HUES64 (cell line): Measurements from ENCODE around the gene KRTAP10-4.
"Not testable (repeated sequence)": the region's sequence is repeated elsewhere in the genome, so short reads cannot be mapped to it uniquely, and the experiment has no call there.

Source experiments
- H3K27ac ChIP-seq: 2 replicates; pipeline ENCODE4 v1.7.0; 2013; ENCODE audit warnings: low read depth, low read length, inconsistent platforms
- H3K27me3 ChIP-seq: 2 replicates; pipeline ENCODE4 v1.6.1; 2013; ENCODE audit warnings: mild to moderate bottlenecking, low read length; ENCODE audit not compliant: insufficient read depth
- H3K36me3 ChIP-seq: 2 replicates; pipeline ENCODE4 v1.6.1; 2013; ENCODE audit warnings: mild to moderate bottlenecking, low read length; ENCODE audit not compliant: insufficient read depth
- H3K4me1 ChIP-seq: 2 replicates; pipeline ENCODE4 v1.6.1; 2013; ENCODE audit warnings: mild to moderate bottlenecking, low read length, moderate library complexity; ENCODE audit not compliant: insufficient read depth
- H3K4me3 ChIP-seq: 2 replicates; pipeline ENCODE4 v1.5.1; 2013; ENCODE audit warnings: mild to moderate bottlenecking, low read length, moderate library complexity
- H3K9ac ChIP-seq: 2 replicates; pipeline ENCODE4 v1.6.1; 2013; ENCODE audit warnings: mild to moderate bottlenecking, low read depth, low read length
- H3K9me3 ChIP-seq: 2 replicates; pipeline ENCODE4 v1.6.1; 2013; ENCODE audit warnings: low read depth, low read length; ENCODE audit not compliant: insufficient read depth
- WGBS: fragments of 150-250, 120-280 bp; methylation state at CpG from one replicate; pipeline ENCODE4 v1.1.7; 2013; ENCODE audit warnings: missing lambda C conversion rate; 5-methylcytosine and 5-hydroxymethylcytosine counted together

KRTAP10-4 gene

DNA sequence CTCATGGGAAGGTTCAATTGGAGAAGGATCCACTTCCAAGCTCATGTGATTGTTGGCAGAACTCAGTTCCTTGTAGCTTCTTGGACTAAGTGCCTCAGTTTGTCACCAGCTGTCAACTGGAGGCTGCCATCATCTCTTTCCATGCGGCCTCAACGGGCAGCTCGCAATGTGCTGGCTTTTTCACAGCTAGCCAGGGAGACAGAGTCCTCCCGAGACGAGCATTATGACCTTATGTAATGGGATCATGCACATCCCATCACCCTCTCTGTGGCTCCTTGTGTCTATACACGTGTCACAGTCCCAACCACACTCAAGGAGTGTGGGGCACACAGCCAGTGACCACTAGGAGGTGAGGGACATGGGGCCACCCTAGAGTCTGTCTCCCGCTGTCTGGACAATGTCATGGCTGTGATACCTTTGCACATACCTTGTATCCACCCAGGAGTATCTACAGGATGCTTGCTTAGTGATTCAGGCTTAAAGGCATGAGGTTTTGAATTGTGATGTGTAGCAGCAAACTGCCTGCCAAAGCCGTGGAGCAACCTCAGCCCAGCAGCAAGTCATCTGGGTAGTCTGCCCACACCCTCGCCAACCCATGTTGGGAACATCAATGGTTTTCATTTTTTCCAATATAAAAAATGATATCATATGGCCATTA lies 22.7 kb downstream of the KRTAP10-4 start:
- Histone ChIP-seq H3K36me3 (no peaks in the 10 kb centered on the region), H3K4me1 (peaks cover 19% of the 10 kb centered on the region), H3K9ac (no peak overlapping the region), H3K27me3 (no peaks in the 10 kb centered on the region), H3K4me3 (no peak overlapping the region), H3K9me3 (no peaks in the 10 kb centered on the region), H3K27ac (no peak overlapping the region)
- WGBS = 97% methylated on average over 9 of the region's 9 CpGs

DNA sequence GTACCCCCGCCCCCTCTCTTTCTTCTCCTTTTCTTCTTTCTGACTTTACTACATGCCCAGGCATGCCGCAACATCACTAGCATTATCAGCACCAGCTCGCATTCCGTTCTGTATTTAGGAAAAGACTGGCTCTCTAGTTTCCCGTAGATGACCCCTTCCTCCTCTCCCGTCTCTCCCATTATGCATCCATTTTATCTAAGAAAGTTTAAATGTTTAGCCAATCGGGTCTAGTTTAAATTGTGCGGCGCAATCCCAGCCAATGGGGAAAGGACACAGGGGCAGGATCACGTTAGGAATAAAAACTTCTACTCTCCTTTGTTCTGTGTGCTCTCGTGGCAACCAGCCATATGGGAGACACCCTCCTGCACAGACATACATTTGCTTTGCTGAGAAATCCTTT lies 24.5 kb downstream of the KRTAP10-4 start:
- no peaks in the 10 kb centered on the region for H3K27me3 ChIP-seq
- no peaks in the 10 kb centered on the region for H3K9me3 ChIP-seq
- no peak overlapping the region for H3K4me3 ChIP-seq
- WGBS = 64% methylated on average over 11 of the region's 11 CpGs
- peak overlapping the region; percentile 43 for H3K9ac ChIP-seq
- no peaks in the 10 kb centered on the region for H3K36me3 ChIP-seq
- H3K4me1 ChIP-seq = peaks cover 17% of the 10 kb centered on the region
- H3K27ac ChIP-seq = peak overlapping the region; percentile 25; the same call in 1 of the 2 replicates

DNA sequence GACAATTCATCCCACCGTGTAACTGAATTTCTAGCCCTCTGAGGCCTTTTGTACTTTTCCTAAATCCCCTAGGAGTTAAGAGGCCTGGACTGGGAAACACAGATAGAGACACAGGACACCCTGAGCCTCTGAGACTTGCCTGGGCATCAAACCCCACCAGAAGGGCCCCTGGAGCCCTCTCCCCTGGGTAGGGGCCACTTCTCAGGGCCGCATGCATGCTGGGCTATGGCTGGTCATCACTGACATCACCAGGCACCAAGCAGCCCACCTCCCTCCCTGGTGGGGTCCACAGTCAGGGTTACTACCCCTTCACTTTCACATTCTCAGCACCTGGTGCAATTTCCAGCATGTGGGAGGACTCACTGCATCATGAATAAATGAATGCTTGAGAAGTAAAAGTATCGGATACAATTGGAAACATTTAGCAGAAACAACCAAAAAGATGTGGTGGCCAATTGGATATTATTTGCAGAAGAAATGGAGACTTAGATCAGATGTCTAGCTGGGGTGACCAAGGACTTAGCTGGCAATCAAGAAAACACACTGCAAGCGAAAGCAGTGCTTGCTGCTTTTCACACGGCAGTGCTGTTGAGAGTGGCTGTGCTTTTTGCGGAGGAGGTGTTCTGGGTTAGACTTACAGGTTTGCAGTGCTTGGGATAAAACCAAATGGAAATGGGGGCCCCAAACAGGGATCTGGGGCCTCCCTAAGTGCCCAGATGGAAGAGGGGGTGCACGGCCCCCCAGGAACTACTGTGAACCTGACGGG lies 25.9 kb downstream of the KRTAP10-4 start:
- Histone ChIP-seq H3K4me1 (peaks cover 13% of the 10 kb centered on the region), H3K36me3 (no peaks in the 10 kb centered on the region), H3K9ac (no peak overlapping the region), H3K27ac (no peak overlapping the region), H3K27me3 (no peaks in the 10 kb centered on the region), H3K4me3 (no peak overlapping the region), H3K9me3 (no peaks in the 10 kb centered on the region)
- 81% methylated on average over 8 of the region's 8 CpGs for WGBS

DNA sequence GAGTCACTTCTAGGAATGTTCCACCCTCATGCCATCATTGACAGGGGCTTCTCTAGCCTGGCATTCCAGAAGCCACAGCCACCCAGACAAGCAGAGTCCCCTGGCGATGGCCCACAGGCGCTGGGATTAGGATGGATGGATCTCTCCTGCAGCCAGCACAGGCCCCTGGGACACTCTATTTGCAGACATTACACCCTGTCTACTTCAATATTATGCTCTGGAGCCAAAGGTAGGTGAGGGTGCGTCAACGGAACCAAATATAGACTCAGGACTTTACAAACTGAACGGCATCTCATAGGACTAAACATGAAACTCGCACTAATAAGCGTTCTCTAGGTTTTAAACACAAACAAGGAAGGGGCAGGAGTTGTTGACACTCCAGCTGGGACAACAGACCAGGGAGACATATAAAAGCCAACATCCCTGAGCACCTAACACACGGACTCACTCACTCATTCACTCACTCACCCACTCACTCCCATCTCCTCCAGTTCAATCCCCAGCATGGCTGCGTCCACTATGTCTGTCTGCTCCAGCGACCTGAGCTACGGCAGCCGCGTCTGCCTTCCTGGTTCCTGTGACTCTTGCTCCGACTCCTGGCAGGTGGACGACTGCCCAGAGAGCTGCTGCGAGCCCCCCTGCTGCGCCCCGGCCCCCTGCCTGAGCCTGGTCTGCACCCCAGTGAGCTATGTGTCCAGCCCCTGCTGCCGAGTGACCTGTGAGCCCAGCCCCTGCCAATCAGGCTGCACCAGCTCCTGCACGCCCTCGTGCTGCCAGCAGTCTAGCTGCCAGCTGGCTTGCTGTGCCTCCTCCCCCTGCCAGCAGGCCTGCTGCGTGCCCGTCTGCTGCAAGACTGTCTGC lies 26.8 kb downstream of the KRTAP10-4 start, which contains the start of gene KRTAP10-7:
Gene KRTAP10-7 (plus strand): TSS at position 480 of the 861 bp plus-strand sequence. CDS start 25 bp downstream, at position 505.
- not testable (repeated sequence) for H3K27ac ChIP-seq, H3K4me3 ChIP-seq, H3K36me3 ChIP-seq, H3K9ac ChIP-seq, H3K9me3 ChIP-seq, H3K27me3 ChIP-seq
- peaks cover 13% of the 10 kb centered on the region for H3K4me1 ChIP-seq
- WGBS = 90% methylated on average over 21 of the region's 23 CpGs

DNA sequence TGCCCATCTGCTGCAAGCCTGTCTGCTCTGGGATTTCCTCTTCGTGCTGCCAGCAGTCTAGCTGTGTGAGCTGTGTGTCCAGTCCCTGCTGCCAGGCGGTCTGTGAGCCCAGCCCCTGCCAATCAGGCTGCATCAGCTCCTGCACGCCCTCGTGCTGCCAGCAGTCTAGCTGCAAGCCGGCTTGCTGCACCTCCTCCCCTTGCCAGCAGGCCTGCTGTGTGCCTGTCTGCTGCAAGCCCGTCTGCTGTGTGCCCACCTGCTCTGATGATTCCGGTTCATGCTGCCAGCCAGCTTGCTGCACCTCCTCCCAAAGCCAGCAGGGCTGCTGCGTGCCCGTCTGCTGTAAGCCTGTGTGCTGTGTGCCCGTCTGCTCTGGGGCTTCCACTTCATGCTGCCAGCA lies 27.6 kb downstream of the KRTAP10-4 start:
- 88% methylated on average over 10 of the region's 10 CpGs for WGBS
- H3K27me3 ChIP-seq, H3K9ac ChIP-seq, H3K27ac ChIP-seq, H3K9me3 ChIP-seq, H3K36me3 ChIP-seq, H3K4me3 ChIP-seq: not testable (repeated sequence)
- H3K4me1 ChIP-seq = peaks cover 13% of the 10 kb centered on the region

DNA sequence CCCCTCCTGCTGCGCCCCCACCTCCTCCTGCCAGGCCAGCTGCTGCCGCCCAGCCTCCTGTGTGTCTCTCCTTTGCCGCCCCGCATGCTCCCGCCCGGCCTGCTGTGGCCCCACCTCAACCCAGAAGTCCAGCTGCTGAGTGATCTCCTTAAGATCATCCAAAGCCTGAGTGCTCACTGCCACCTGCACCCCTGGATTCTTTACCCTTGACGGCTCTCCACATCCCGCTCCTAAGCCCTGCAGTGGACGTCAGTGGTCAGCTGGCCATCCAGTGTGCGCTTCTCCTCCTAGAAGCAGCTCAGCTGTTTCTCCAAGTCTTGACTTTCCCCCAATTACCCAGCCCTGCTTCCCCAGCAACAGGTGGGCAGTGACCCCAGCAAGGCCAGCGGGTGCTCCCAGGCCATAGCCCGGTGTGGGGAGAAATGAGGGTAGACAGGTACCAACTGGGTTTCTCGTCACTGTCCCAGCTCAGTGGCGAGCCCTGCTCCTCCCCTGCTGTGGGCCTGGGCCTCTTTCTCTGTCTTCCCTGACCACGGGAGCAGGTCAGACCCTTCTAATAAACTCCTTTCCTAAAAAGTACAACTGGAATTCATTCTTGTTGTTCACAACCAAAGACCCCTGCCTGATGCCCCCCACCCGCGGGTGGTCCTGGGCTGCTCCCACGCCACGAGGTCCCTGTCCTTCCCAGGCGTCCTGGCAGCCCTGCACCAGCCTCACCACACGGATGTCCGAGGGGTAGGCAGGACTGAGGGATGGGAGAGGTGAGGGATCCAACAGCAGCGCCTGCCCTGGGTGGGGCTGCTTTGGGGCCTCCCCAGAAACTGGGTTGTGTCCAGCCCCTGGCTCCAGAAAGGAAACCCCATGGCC lies 28.3 kb downstream of the KRTAP10-4 start:
- Histone ChIP-seq H3K9me3 (peaks cover 3% of the 10 kb centered on the region; the same call in 1 of the 2 replicates), H3K4me1 (peaks cover 13% of the 10 kb centered on the region), H3K4me3 (no peak overlapping the region), H3K27me3 (no peaks in the 10 kb centered on the region), H3K36me3 (no peaks in the 10 kb centered on the region), H3K27ac (no peak overlapping the region), H3K9ac (no peak overlapping the region)
- whole genome bisulfite sequencing = 87% methylated on average over 23 of the region's 23 CpGs

DNA sequence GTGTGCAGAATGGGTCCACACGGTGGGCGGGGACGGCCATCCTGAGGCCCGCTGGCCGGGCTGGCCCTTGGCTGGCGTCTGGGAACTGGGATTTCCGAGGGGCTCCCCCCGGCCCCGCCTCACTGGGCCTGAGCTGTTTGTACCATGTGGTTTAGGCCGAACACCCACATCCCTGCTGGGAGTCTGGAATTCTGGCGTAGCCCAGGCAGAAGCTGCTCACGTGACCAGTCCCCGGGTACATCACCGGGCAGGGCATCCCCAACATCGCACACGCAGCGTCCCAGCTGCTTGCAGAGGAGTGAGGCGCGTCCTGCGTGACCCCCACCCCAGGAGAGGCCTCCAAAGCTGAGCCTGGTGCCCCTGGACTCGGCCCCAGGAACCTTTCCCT lies 28.9 kb downstream of the KRTAP10-4 start:
- Histone ChIP-seq H3K27me3 (no peaks in the 10 kb centered on the region), H3K36me3 (no peaks in the 10 kb centered on the region), H3K9me3 (peaks cover 3% of the 10 kb centered on the region; the same call in 1 of the 2 replicates), H3K4me1 (peaks cover 12% of the 10 kb centered on the region), H3K27ac (no peak overlapping the region), H3K4me3 (no peak overlapping the region), H3K9ac (no peak overlapping the region)
- 88% methylated on average over 20 of the region's 21 CpGs for WGBS

DNA sequence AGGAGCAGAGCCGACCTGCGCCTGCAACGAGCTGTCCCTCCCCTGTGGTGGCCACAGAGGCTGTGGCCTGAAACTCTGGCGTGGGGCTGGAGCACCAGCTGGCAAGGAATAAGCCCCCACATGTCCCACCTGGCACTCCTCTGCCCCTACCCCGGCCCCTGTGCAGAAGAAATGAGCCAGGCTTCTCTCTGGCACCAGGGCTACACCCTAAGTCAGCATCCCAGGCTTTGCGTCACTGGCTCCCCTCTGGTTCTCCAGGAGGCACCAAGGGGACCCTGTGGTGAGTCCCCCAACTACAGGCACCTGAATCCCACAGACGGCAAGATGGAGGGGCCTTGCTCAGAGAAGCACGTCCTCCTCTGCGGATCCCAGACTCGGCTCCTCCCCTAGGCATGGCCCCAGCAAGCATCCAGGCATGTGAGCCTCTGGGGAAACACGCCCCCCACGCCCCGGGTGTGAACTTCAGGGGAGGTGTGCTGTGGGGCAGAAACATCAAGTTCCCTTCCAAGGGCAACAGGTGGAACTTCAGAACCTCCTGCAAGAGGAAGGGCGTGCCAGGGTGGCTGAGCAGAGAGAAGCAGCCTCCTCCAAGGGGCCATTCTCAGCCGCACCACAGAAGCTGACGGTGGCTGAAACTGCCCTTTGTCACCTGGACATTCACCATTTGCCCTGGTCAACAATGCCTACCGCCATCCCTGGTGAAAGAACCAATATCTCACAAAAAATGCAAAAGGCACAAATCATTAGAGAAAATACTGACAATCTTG lies 29.8 kb downstream of the KRTAP10-4 start:
- Histone ChIP-seq H3K27me3 (no peaks in the 10 kb centered on the region), H3K9ac (no peak overlapping the region), H3K4me1 (peaks cover 5% of the 10 kb centered on the region), H3K4me3 (no peak overlapping the region), H3K9me3 (peaks cover 3% of the 10 kb centered on the region; the same call in 1 of the 2 replicates), H3K36me3 (no peaks in the 10 kb centered on the region), H3K27ac (no peak overlapping the region)
- 68% methylated on average over 17 of the region's 17 CpGs for WGBS

DNA sequence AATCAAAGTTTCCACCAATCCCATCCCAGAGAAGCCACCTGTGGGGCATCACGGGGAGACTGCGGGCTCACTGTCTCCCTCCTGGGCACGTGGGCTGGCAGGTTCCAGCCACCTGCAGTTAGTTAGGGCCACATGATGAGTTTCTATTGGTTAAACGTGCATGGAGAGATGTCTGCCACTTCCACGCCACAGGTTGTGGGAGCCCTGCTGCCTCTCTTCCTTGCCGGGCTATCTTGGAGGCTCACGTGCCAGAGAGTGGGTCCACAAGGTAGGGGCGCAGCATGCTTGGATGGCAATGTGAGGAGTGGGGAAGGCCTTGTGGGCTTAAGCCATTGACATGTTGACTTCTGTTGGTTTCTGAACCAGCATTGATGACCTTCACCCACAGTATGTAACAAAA lies 30.4 kb downstream of the KRTAP10-4 start:
- H3K27ac ChIP-seq = no peak overlapping the region
- H3K9ac ChIP-seq = no peak overlapping the region
- no peaks in the 10 kb centered on the region for H3K27me3 ChIP-seq
- H3K36me3 ChIP-seq = no peaks in the 10 kb centered on the region
- no peaks in the 10 kb centered on the region for H3K4me1 ChIP-seq
- no peak overlapping the region for H3K4me3 ChIP-seq
- H3K9me3 ChIP-seq = peaks cover 3% of the 10 kb centered on the region; the same call in 1 of the 2 replicates
- 94% methylated on average over 8 of the region's 8 CpGs for WGBS

DNA sequence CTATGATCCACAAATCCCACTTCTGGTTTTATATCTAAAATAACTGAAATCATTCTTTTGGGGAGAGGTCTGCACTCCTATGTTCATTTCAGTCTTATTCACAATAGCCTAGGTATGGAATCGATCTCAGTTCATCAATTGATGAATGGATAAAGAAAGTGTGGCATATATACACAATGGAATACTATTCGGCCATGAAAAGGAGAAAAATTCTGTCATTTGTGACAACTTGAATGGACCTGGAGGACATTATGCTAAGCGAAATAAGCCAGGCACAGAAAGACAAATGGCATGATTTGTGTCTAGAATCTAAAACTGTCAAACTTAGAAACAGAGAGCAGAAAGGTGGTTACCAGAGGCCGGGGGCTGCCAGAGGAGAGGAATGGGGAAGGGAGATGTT lies 33.0 kb downstream of the KRTAP10-4 start:
- Histone ChIP-seq H3K27ac (no peak overlapping the region), H3K36me3 (no peaks in the 10 kb centered on the region)

More for the DNA sequence above, 33.0 kb downstream of the KRTAP10-4 start:
- Histone ChIP-seq H3K9me3 (peaks cover 13% of the 10 kb centered on the region), H3K4me1 (no peaks in the 10 kb centered on the region), H3K4me3 (no peak overlapping the region), H3K27me3 (no peaks in the 10 kb centered on the region), H3K9ac (no peak overlapping the region)
- 91% methylated on average over 4 of the region's 4 CpGs for WGBS
